Testis (tissue), 3 donors: ENCODE measurements around the gene AZGP1. TPM values are rescaled to one million over a fixed set of nuclear protein-coding genes. Genes with fewer than 3 reads are reported as not detected.
"Not testable (repeated sequence)": the region's sequence is repeated elsewhere in the genome, so short reads cannot be mapped to it uniquely, and the experiment has no call there.

Experiments
- DNase-seq: peaks from one replicate; pipeline ENCODE4 v3.0.0-alpha.2; 2019
- H3K27ac ChIP-seq, 2 donors: fragments of 200-600 bp; sonication (generic); one replicate each; pipeline ENCODE4 v1.5.1; 2019
- H3K27me3 ChIP-seq: fragments of 200-600 bp; sonication (generic); one replicate; pipeline ENCODE4 v1.5.1; 2019
- H3K36me3 ChIP-seq: fragments of 200-600 bp; sonication (generic); one replicate; pipeline ENCODE4 v1.5.1; 2017; ENCODE audit warnings: low read depth; ENCODE audit errors: missing control alignments
- H3K4me1 ChIP-seq: fragments of 200-600 bp; sonication (generic); one replicate; pipeline ENCODE4 v1.5.1; 2019
- H3K4me3 ChIP-seq, 2 donors: fragments of 200-600 bp; sonication (generic); one replicate each; pipeline ENCODE4 v1.5.1; 2017 to 2019
- H3K9me3 ChIP-seq: fragments of 200-600 bp; sonication (generic); one replicate; pipeline ENCODE4 v1.5.1; 2017
- CTCF ChIP-seq, 3 experiments: fragments of 450-650 bp in 2 of 3; fragments of 200-600 bp in 1 of 3; sonication (generic) in 1 of 3; IDR thresholded peaks; one replicate each; pipeline ENCODE4 v1.5.1; 2016 to 2019; ENCODE audit warnings: antibody characterized with exemption in 3 of 3, mild to moderate bottlenecking in 2 of 3, moderate library complexity in 1 of 3
- POLR2A ChIP-seq: fragments of 450-650 bp; IDR thresholded peaks from one replicate; pipeline ENCODE4 v1.6.1; 2017; ENCODE audit warnings: antibody characterized with exemption, mild to moderate bottlenecking, moderate library complexity
- WGBS, 2 donors: methylation state at CpG; one replicate each; pipeline ENCODE4 v1.1.5; 2018; 5-methylcytosine and 5-hydroxymethylcytosine counted together
- intact Hi-C: fragments of 100-400 bp; cut with DNase I; formaldehyde crosslinking; loops from one replicate; pipeline ENCODE4 v1.15.1; 2023; ENCODE audit warnings: low total_unique reads
- polyA plus RNA-seq: library from polyadenylated mRNA; stranded (reverse); fragments of 350-450 nt; fragmentation: Illumina TruSeq; extraction: RNeasy Lipid Tissue Mini Kit (QIAGEN cat#74804); gene quantifications from one replicate; pipeline ENCODE4 v1.2.3, GENCODE V29; 2014; ENCODE audit warnings: low read depth, low replicate concordance; ENCODE audit not compliant: insufficient read depth
- total RNA-seq, 2 donors: library from RNA; depleted of rRNA; stranded (reverse); fragments of >200 nt; gene quantifications; one replicate each; pipeline ENCODE4 v1.2.3, GENCODE V29; 2016

AZGP1 gene
- total and polyA plus RNA-seq, 3 donors from 2014 or later: 42.1 to 81.2 (median 60.5) TPM

- H3K36me3 ChIP-seq, H3K27ac ChIP-seq, H3K4me3 ChIP-seq, H3K9me3 ChIP-seq, H3K4me1 ChIP-seq, H3K27me3 ChIP-seq, intact Hi-C loops: not testable (repeated sequence)
- peak; percentile 76 to 89 (median 81) for TF ChIP-seq CTCF (IDR thresholded peaks at IDR 0.05)
- WGBS, 2 donors: 10 to 14% methylated on average over 8 to 10 of the region's 10 CpGs
- DNase-seq: peak; percentile 84
These were observed 4.0 kb upstream of the AZGP1 start for GRCh38 chr7:99979814-99980225.

GRCh38 chr7:99976626-99977025 lies 795 bp upstream of the AZGP1 start:
- H3K4me3 ChIP-seq: no peak overlapping the region
- intact Hi-C loops: no loop called here
- no peak for DNase-seq
- H3K9me3 ChIP-seq: no peaks in the 10 kb centered on the region
- no peak for TF ChIP-seq POLR2A
- TF ChIP-seq CTCF (IDR thresholded peaks at IDR 0.05): no peak
- H3K4me1 ChIP-seq: no peaks in the 10 kb centered on the region
- no peak overlapping the region for H3K27ac ChIP-seq
- no peaks in the 10 kb centered on the region for H3K36me3 ChIP-seq
- WGBS, 2 donors: 89 to 93% methylated on average over 13 of the region's 13 CpGs
- no peaks in the 10 kb centered on the region for H3K27me3 ChIP-seq

- no peaks in the 10 kb centered on the region for H3K36me3 ChIP-seq
- DNase-seq: no peak
- no peaks in the 10 kb centered on the region for H3K27me3 ChIP-seq
- WGBS, 2 donors: 71 to 75% methylated on average over 1 of the region's 1 CpG
- TF ChIP-seq CTCF (IDR thresholded peaks at IDR 0.05): no peak
- TF ChIP-seq POLR2A: no peak
- no peaks in the 10 kb centered on the region for H3K4me1 ChIP-seq
- intact Hi-C loops: no loop called here
- no peak overlapping the region for H3K4me3 ChIP-seq
- H3K27ac ChIP-seq: no peak overlapping the region
- no peaks in the 10 kb centered on the region for H3K9me3 ChIP-seq
These were observed 1.1 kb downstream of the AZGP1 start for GRCh38 chr7:99974681-99975080.

GRCh38 chr7:99973817-99974216 lies 2.0 kb downstream of the AZGP1 start:
- WGBS, 2 donors: 90 to 92% methylated on average over 7 of the region's 7 CpGs
- H3K36me3 ChIP-seq, H3K27me3 ChIP-seq, H3K4me1 ChIP-seq, H3K9me3 ChIP-seq, intact Hi-C loops, DNase-seq, H3K27ac ChIP-seq, H3K4me3 ChIP-seq: not testable (repeated sequence)

- intact Hi-C loops: no loop called here
- H3K9me3 ChIP-seq: no peaks in the 10 kb centered on the region
- H3K4me1 ChIP-seq: no peaks in the 10 kb centered on the region
- DNase-seq: no peak
- H3K27ac ChIP-seq: no peak overlapping the region
- H3K4me3 ChIP-seq: no peak overlapping the region
- 69 to 88% methylated on average over 3 to 4 of the region's 4 CpGs for WGBS, 2 donors
- TF ChIP-seq CTCF (IDR thresholded peaks at IDR 0.05): no peak
- TF ChIP-seq POLR2A: no peak
- no peaks in the 10 kb centered on the region for H3K27me3 ChIP-seq
- H3K36me3 ChIP-seq: no peaks in the 10 kb centered on the region
These were observed 4.6 kb downstream of the AZGP1 start for GRCh38 chr7:99971242-99971641.

- H3K4me1 ChIP-seq, H3K27me3 ChIP-seq, H3K36me3 ChIP-seq, H3K9me3 ChIP-seq, H3K27ac ChIP-seq, intact Hi-C loops, H3K4me3 ChIP-seq, DNase-seq: not testable (repeated sequence)
- 17 to 29% methylated on average over 1 of the region's 1 CpG for WGBS, 2 donors
These were observed 6.0 kb downstream of the AZGP1 start for GRCh38 chr7:99969813-99970212.
